Ishikawa (cell line): ENCODE measurements around the gene OSTF1.

Experiments used
- CEBPB ChIP-seq: IDR thresholded peaks from 2 replicates; pipeline ENCODE4 v1.6.1; 2012
- CREB1 ChIP-seq: IDR thresholded peaks from 2 replicates; pipeline ENCODE4 v1.6.1; 2012; ENCODE audit warnings: low read depth
- EGR1 ChIP-seq: IDR thresholded peaks from 2 replicates; pipeline ENCODE4 v1.6.1; 2012
- EP300 ChIP-seq: IDR thresholded peaks from 2 replicates; pipeline ENCODE4 v1.6.1; 2012; ENCODE audit warnings: borderline replicate concordance
- FOXM1 ChIP-seq: IDR thresholded peaks from 2 replicates; pipeline ENCODE4 v1.6.1; 2012; ENCODE audit warnings: low read depth, borderline replicate concordance
- NFIC ChIP-seq: IDR thresholded peaks from 2 replicates; pipeline ENCODE4 v1.6.1; 2012
- RAD21 ChIP-seq: IDR thresholded peaks from 2 replicates; pipeline ENCODE4 v1.6.1; 2012; ENCODE audit warnings: low read depth
- TAF1 ChIP-seq: IDR thresholded peaks from 2 replicates; pipeline ENCODE4 v1.6.1; 2012; ENCODE audit warnings: low read depth, mild to moderate bottlenecking
- TCF12 ChIP-seq: IDR thresholded peaks from 2 replicates; pipeline ENCODE4 v1.6.1; 2012; ENCODE audit warnings: low read depth
- TEAD4 ChIP-seq: IDR thresholded peaks from 2 replicates; pipeline ENCODE4 v1.6.1; 2012
- USF1 ChIP-seq: IDR thresholded peaks from 2 replicates; pipeline ENCODE4 v1.6.1; 2012
- YY1 ChIP-seq: IDR thresholded peaks from 2 replicates; pipeline ENCODE4 v1.6.1; 2012; ENCODE audit warnings: low read depth
- ZBTB7A ChIP-seq: IDR thresholded peaks from 2 replicates; pipeline ENCODE4 v1.6.1; 2012; ENCODE audit warnings: low read depth
- TF ChIP-seq, protein P1 (sequence below): IDR thresholded peaks from 2 replicates; pipeline ENCODE4 v1.6.1; 2012; ENCODE audit warnings: low read depth, mild to moderate bottlenecking
- TF ChIP-seq, protein P2 (sequence below): IDR thresholded peaks from 2 replicates; pipeline ENCODE4 v1.6.1; 2012

The OSTF1 gene

GRCh38 chr9:75105019-75105540 lies 16.8 kb downstream of the OSTF1 start:
- TF ChIP-seq CEBPB, result no peak
- no peak for TF ChIP-seq YY1
- TF ChIP-seq USF1, result no peak
- TF ChIP-seq CREB1, result no peak
- TF ChIP-seq, protein P1, sequence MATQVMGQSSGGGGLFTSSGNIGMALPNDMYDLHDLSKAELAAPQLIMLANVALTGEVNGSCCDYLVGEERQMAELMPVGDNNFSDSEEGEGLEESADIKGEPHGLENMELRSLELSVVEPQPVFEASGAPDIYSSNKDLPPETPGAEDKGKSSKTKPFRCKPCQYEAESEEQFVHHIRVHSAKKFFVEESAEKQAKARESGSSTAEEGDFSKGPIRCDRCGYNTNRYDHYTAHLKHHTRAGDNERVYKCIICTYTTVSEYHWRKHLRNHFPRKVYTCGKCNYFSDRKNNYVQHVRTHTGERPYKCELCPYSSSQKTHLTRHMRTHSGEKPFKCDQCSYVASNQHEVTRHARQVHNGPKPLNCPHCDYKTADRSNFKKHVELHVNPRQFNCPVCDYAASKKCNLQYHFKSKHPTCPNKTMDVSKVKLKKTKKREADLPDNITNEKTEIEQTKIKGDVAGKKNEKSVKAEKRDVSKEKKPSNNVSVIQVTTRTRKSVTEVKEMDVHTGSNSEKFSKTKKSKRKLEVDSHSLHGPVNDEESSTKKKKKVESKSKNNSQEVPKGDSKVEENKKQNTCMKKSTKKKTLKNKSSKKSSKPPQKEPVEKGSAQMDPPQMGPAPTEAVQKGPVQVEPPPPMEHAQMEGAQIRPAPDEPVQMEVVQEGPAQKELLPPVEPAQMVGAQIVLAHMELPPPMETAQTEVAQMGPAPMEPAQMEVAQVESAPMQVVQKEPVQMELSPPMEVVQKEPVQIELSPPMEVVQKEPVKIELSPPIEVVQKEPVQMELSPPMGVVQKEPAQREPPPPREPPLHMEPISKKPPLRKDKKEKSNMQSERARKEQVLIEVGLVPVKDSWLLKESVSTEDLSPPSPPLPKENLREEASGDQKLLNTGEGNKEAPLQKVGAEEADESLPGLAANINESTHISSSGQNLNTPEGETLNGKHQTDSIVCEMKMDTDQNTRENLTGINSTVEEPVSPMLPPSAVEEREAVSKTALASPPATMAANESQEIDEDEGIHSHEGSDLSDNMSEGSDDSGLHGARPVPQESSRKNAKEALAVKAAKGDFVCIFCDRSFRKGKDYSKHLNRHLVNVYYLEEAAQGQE, result no peak
- TF ChIP-seq TAF1, result no peak
- TF ChIP-seq NFIC, result no peak
- TF ChIP-seq ZBTB7A, result no peak
- TF ChIP-seq EP300, result no peak
- TF ChIP-seq TCF12, result no peak
- TF ChIP-seq EGR1, result no peak
- TF ChIP-seq TEAD4, result no peak
- no peak for TF ChIP-seq RAD21

- TF ChIP-seq, protein P2, sequence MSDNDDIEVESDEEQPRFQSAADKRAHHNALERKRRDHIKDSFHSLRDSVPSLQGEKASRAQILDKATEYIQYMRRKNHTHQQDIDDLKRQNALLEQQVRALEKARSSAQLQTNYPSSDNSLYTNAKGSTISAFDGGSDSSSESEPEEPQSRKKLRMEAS, result no peak
- TF ChIP-seq ZBTB7A (no peak), EGR1 (no peak), TEAD4 (no peak), TAF1 (no peak), YY1 (no peak), FOXM1 (no peak), RAD21 (no peak), NFIC (no peak), USF1 (no peak), EP300 (no peak), CREB1 (no peak), CEBPB (no peak), TCF12 (no peak)
- TF ChIP-seq, protein P1, result no peak
Measured at GRCh38 chr9:75105841-75106240, 17.5 kb downstream of the OSTF1 start.

DNA sequence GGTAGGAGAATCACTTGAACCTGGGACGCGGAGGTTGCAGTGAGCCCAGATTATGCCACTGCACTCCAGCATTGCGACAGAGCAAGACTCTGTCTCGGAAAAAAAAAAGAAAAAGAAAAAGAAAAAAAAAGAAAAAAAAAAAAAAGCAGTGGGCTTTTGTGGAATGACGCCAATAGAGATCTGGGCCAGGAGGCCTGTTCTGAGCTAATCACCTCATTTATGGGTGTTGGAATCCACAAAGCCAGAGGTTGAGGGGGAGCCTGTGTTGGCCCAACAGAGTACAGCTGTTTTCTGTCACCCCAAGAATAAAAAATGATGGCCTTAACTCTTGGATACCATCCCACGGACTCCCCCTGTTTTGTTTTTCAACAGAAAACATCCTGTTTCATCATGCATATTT lies 18.5 kb downstream of the OSTF1 start:
- TF ChIP-seq EP300 (no peak), CREB1 (no peak), TAF1 (no peak), CEBPB (no peak)

DNA sequence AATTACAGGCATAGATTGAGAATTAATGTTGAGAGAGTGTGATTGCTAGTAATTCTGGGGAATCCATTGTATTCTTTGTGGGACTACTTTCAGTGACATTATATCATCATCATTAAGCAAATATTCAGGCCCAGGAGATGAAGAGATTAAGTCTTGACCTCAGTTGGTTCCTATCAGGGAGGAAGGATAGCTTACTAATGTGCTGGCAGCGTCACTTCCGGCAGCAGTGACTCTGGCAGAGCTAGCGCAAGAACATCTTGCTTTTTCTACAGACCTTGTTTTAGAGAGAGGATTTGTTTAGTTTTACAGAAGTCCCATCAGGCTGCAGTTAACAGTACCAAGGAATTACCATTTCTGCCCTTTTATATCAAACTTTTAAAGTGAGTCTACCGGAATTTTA lies 20.3 kb downstream of the OSTF1 start:
- TF ChIP-seq EP300 (no peak), TCF12 (no peak), TAF1 (no peak), USF1 (no peak), TEAD4 (no peak), CREB1 (no peak), RAD21 (no peak), ZBTB7A (no peak), EGR1 (no peak), NFIC (no peak)
- TF ChIP-seq, protein P2, result no peak

GRCh38 chr9:75109210-75109839 lies 21.0 kb downstream of the OSTF1 start:
- TF ChIP-seq TAF1, result no peak
- no peak for TF ChIP-seq EGR1
- no peak for TF ChIP-seq ZBTB7A
- TF ChIP-seq, protein P2, result no peak
- TF ChIP-seq USF1, result no peak
- TF ChIP-seq, protein P1, result no peak
- TF ChIP-seq TCF12, result no peak
- no peak for TF ChIP-seq FOXM1
- TF ChIP-seq YY1, result no peak
- TF ChIP-seq CEBPB, result no peak
- TF ChIP-seq NFIC, result no peak
- TF ChIP-seq CREB1, result no peak
- no peak for TF ChIP-seq TEAD4
- no peak for TF ChIP-seq EP300
- TF ChIP-seq RAD21, result no peak
